Embryonic facial prominence (tissue), 1 donor: Measurements from ENCODE around the gene MMEL1.

ENCODE experiments used
- DNase-seq: peaks from one replicate; pipeline ENCODE4 v3.0.0-alpha.2; 2016; ENCODE audit errors: extremely low spot score

Gene MMEL1

GRCh38 chr1:2544093-2544874, 88.5 kb downstream of the MMEL1 start:
- no peak for DNase-seq

- no peak for DNase-seq
These were observed 89.2 kb downstream of the MMEL1 start for GRCh38 chr1:2543543-2544092.

- no peak for DNase-seq
These were observed 90.4 kb downstream of the MMEL1 start for GRCh38 chr1:2542246-2542915.

GRCh38 chr1:2541619-2542245, 91.1 kb downstream of the MMEL1 start:
- DNase-seq, result no peak

GRCh38 chr1:2540816-2541492, 91.9 kb downstream of the MMEL1 start:
- no peak for DNase-seq
